Memory B cell (primary cell): ENCODE data around the gene NF2.

ENCODE experiments used
- ATAC-seq: fragments of 150-1000 bp; cut with Tn5 transposase; 2 replicates; pipeline ENCODE4 v1.10.0; 2021; ENCODE audit warnings: low read depth, mild to moderate bottlenecking, moderate library complexity
- DNase-seq, 2 donors: peaks; one replicate each; pipeline ENCODE4 v3.0.0; 2022; ENCODE audit warnings: low spot score in 2 of 2
- H3K27ac Mint-ChIP-seq: one replicate; pipeline ENCODE4 v1.8.0; 2022; ENCODE audit warnings: mild to moderate bottlenecking, moderate library complexity, mixed read lengths
- H3K27me3 Mint-ChIP-seq: one replicate; pipeline ENCODE4 v1.8.0; 2022; ENCODE audit warnings: mixed read lengths
- H3K36me3 Mint-ChIP-seq: one replicate; pipeline ENCODE4 v1.8.0; 2022; ENCODE audit warnings: mild to moderate bottlenecking, mixed read lengths
- H3K4me1 Mint-ChIP-seq: one replicate; pipeline ENCODE4 v1.8.0; 2022; ENCODE audit warnings: mixed read lengths
- H3K4me3 Mint-ChIP-seq: one replicate; pipeline ENCODE4 v1.8.0; 2022; ENCODE audit warnings: mild to moderate bottlenecking, moderate library complexity, mixed read lengths
- H3K9me3 Mint-ChIP-seq: one replicate; pipeline ENCODE4 v1.8.0; 2022; ENCODE audit warnings: mixed read lengths

NF2 gene

GRCh38 chr22:29726512-29727130, 123.2 kb downstream of the NF2 start:
- H3K4me3 Mint-ChIP-seq = no peak overlapping the region
- H3K27me3 Mint-ChIP-seq = peaks cover 8% of the 10 kb centered on the region
- DNase-seq (no peak), ATAC-seq (no peak)
- no peak overlapping the region for H3K27ac Mint-ChIP-seq
- H3K9me3 Mint-ChIP-seq = no peaks in the 10 kb centered on the region
- H3K4me1 Mint-ChIP-seq = no peaks in the 10 kb centered on the region
- peaks cover 6% of the 10 kb centered on the region for H3K36me3 Mint-ChIP-seq

- H3K27me3 Mint-ChIP-seq = peaks cover 5% of the 10 kb centered on the region
- no peaks in the 10 kb centered on the region for H3K4me1 Mint-ChIP-seq
- H3K4me3 Mint-ChIP-seq = no peak overlapping the region
- peaks cover 6% of the 10 kb centered on the region for H3K36me3 Mint-ChIP-seq
- no peak for DNase-seq
- H3K9me3 Mint-ChIP-seq = no peaks in the 10 kb centered on the region
- no peak overlapping the region for H3K27ac Mint-ChIP-seq
- ATAC-seq = no peak
Observed at GRCh38 chr22:29727131-29727523, 123.7 kb downstream of the NF2 start.

- Mint-ChIP-seq H3K27ac (no peak overlapping the region), H3K9me3 (no peaks in the 10 kb centered on the region), H3K4me3 (no peak overlapping the region), H3K4me1 (no peaks in the 10 kb centered on the region), H3K27me3 (peaks cover 1% of the 10 kb centered on the region), H3K36me3 (peaks cover 9% of the 10 kb centered on the region)
- DNase-seq = no peak
- ATAC-seq = no peak
Observed at GRCh38 chr22:29729161-29729560, 125.7 kb downstream of the NF2 start.

GRCh38 chr22:29731058-29731850, 127.8 kb downstream of the NF2 start:
- no peak for DNase-seq
- Mint-ChIP-seq H3K27me3 (peaks cover 1% of the 10 kb centered on the region), H3K4me1 (no peaks in the 10 kb centered on the region), H3K36me3 (peaks cover 13% of the 10 kb centered on the region), H3K27ac (no peak overlapping the region), H3K4me3 (no peak overlapping the region), H3K9me3 (no peaks in the 10 kb centered on the region)
- ATAC-seq = no peak

- Mint-ChIP-seq H3K36me3 (peaks cover 17% of the 10 kb centered on the region), H3K9me3 (no peaks in the 10 kb centered on the region), H3K27ac (no peak overlapping the region)
Observed at GRCh38 chr22:29732883-29733282, 129.4 kb downstream of the NF2 start.

GRCh38 chr22:29733362-29734201, 130.1 kb downstream of the NF2 start:
- H3K27me3 Mint-ChIP-seq = no peaks in the 10 kb centered on the region
- ATAC-seq (no peak), DNase-seq (no peak)
- H3K4me3 Mint-ChIP-seq = no peak overlapping the region
- peaks cover 17% of the 10 kb centered on the region for H3K36me3 Mint-ChIP-seq
- H3K9me3 Mint-ChIP-seq = no peaks in the 10 kb centered on the region
- H3K27ac Mint-ChIP-seq = no peak overlapping the region
- H3K4me1 Mint-ChIP-seq = no peaks in the 10 kb centered on the region

More at GRCh38 chr22:29732883-29733282, 129.4 kb downstream of the NF2 start:
- H3K27me3 Mint-ChIP-seq = no peaks in the 10 kb centered on the region
- DNase-seq (no peak), ATAC-seq (no peak)
- H3K4me3 Mint-ChIP-seq = no peak overlapping the region
- no peaks in the 10 kb centered on the region for H3K4me1 Mint-ChIP-seq

GRCh38 chr22:29734406-29734805, 131.0 kb downstream of the NF2 start:
- DNase-seq (no peak), ATAC-seq (no peak)
- H3K4me1 Mint-ChIP-seq = no peaks in the 10 kb centered on the region
- H3K4me3 Mint-ChIP-seq = no peak overlapping the region
- H3K27me3 Mint-ChIP-seq = no peaks in the 10 kb centered on the region
- peaks cover 19% of the 10 kb centered on the region for H3K36me3 Mint-ChIP-seq
- no peak overlapping the region for H3K27ac Mint-ChIP-seq
- H3K9me3 Mint-ChIP-seq = no peaks in the 10 kb centered on the region

- H3K27ac Mint-ChIP-seq = no peak overlapping the region
- ATAC-seq = no peak
- no peaks in the 10 kb centered on the region for H3K4me1 Mint-ChIP-seq
- H3K9me3 Mint-ChIP-seq = no peaks in the 10 kb centered on the region
- H3K4me3 Mint-ChIP-seq = no peak overlapping the region
- DNase-seq = no peak
- peaks cover 22% of the 10 kb centered on the region for H3K36me3 Mint-ChIP-seq
- no peaks in the 10 kb centered on the region for H3K27me3 Mint-ChIP-seq
Observed at GRCh38 chr22:29734838-29735237, 131.4 kb downstream of the NF2 start.

GRCh38 chr22:29735416-29735815, 132.0 kb downstream of the NF2 start:
- ATAC-seq (no peak), DNase-seq (no peak)
- Mint-ChIP-seq H3K27ac (no peak overlapping the region), H3K27me3 (no peaks in the 10 kb centered on the region), H3K4me1 (no peaks in the 10 kb centered on the region), H3K36me3 (peaks cover 22% of the 10 kb centered on the region), H3K4me3 (no peak overlapping the region), H3K9me3 (no peaks in the 10 kb centered on the region)

- DNase-seq (no peak), ATAC-seq (no peak)
- no peaks in the 10 kb centered on the region for H3K4me1 Mint-ChIP-seq
- no peaks in the 10 kb centered on the region for H3K9me3 Mint-ChIP-seq
- H3K27ac Mint-ChIP-seq = no peak overlapping the region
- H3K27me3 Mint-ChIP-seq = no peaks in the 10 kb centered on the region
- H3K36me3 Mint-ChIP-seq = peaks cover 27% of the 10 kb centered on the region
- no peak overlapping the region for H3K4me3 Mint-ChIP-seq
Observed at GRCh38 chr22:29737251-29738117, 134.1 kb downstream of the NF2 start.

GRCh38 chr22:29738118-29738815, 134.8 kb downstream of the NF2 start:
- no peaks in the 10 kb centered on the region for H3K9me3 Mint-ChIP-seq
- H3K36me3 Mint-ChIP-seq = peaks cover 29% of the 10 kb centered on the region

GRCh38 chr22:29739346-29739875, 136.0 kb downstream of the NF2 start:
- ATAC-seq = no peak
- H3K9me3 Mint-ChIP-seq = no peaks in the 10 kb centered on the region

More at GRCh38 chr22:29738118-29738815, 134.8 kb downstream of the NF2 start:
- H3K27me3 Mint-ChIP-seq = no peaks in the 10 kb centered on the region
- no peak overlapping the region for H3K27ac Mint-ChIP-seq
- no peaks in the 10 kb centered on the region for H3K4me1 Mint-ChIP-seq
- no peak overlapping the region for H3K4me3 Mint-ChIP-seq
- DNase-seq = no peak
- ATAC-seq = no peak

GRCh38 chr22:29740216-29740615, 136.8 kb downstream of the NF2 start:
- no peaks in the 10 kb centered on the region for H3K4me1 Mint-ChIP-seq
- no peaks in the 10 kb centered on the region for H3K27me3 Mint-ChIP-seq
- H3K4me3 Mint-ChIP-seq = no peak overlapping the region
- H3K9me3 Mint-ChIP-seq = no peaks in the 10 kb centered on the region
- no peak for DNase-seq
- H3K27ac Mint-ChIP-seq = no peak overlapping the region
- no peak for ATAC-seq
- peaks cover 29% of the 10 kb centered on the region for H3K36me3 Mint-ChIP-seq

More at GRCh38 chr22:29739346-29739875, 136.0 kb downstream of the NF2 start:
- Mint-ChIP-seq H3K27me3 (no peaks in the 10 kb centered on the region), H3K27ac (no peak overlapping the region), H3K36me3 (peaks cover 28% of the 10 kb centered on the region), H3K4me1 (no peaks in the 10 kb centered on the region), H3K4me3 (no peak overlapping the region)
- no peak for DNase-seq
